Neural cell (in vitro differentiated cells): ENCODE data around the gene COQ4. TPM values are rescaled to one million over a fixed set of nuclear protein-coding genes. Genes with fewer than 3 reads are reported as not detected.

Experiments
- H2AFZ ChIP-seq: fragments of 200-600, 300-800 bp; sonication (generic), shearing (Covaris generic); 2 replicates; pipeline ENCODE4 v1.6.0; 2014; ENCODE audit warnings: low read depth, mild to moderate bottlenecking, antibody characterized with exemption, low read length, moderate library complexity
- H3F3A ChIP-seq: fragments of 200-600 bp; shearing (Covaris generic); 2 replicates; pipeline ENCODE4 v1.6.1; 2016; ENCODE audit warnings: mild to moderate bottlenecking, moderate library complexity, mixed read lengths, antibody characterized with exemption, low read length; ENCODE audit not compliant: insufficient read depth, poor library complexity, severe bottlenecking
- H3K27ac ChIP-seq: fragments of 200-600, 300-800 bp; sonication (generic), shearing (Covaris generic); 2 replicates; pipeline ENCODE4 v1.5.1; 2014; ENCODE audit warnings: mild to moderate bottlenecking, low read length, moderate library complexity
- H3K27me3 ChIP-seq: fragments of 300-800, 200-600 bp; sonication (generic), shearing (Covaris generic); 2 replicates; pipeline ENCODE4 v1.6.0; 2014; ENCODE audit warnings: mild to moderate bottlenecking, low read depth, low read length, moderate library complexity; ENCODE audit not compliant: insufficient read depth
- H3K36me3 ChIP-seq: fragments of 300-800, 200-600 bp; sonication (generic), shearing (Covaris generic); 2 replicates; pipeline ENCODE4 v1.5.1; 2014; ENCODE audit warnings: mild to moderate bottlenecking, antibody characterized with exemption, low read length, moderate library complexity; ENCODE audit not compliant: insufficient read depth
- H3K4me2 ChIP-seq: fragments of 300-800, 200-600 bp; sonication (generic), shearing (Covaris generic); 2 replicates; pipeline ENCODE4 v1.6.0; 2014; ENCODE audit warnings: mild to moderate bottlenecking, low read length
- H3K4me3 ChIP-seq: fragments of 300-800, 200-600 bp; sonication (generic), shearing (Covaris generic); 2 replicates; pipeline ENCODE4 v1.5.1; 2014; ENCODE audit warnings: mild to moderate bottlenecking, low read length, moderate library complexity
- H3K79me2 ChIP-seq: fragments of 200-600 bp; shearing (Covaris generic); replicated peaks from 2 replicates; pipeline ENCODE4 v1.6.0; 2014; ENCODE audit warnings: mild to moderate bottlenecking, low read length, moderate library complexity; ENCODE audit not compliant: insufficient read depth
- H3K9ac ChIP-seq: fragments of 300-800, 200-600 bp; sonication (generic), shearing (Covaris generic); 2 replicates; pipeline ENCODE4 v1.6.1; 2016; ENCODE audit warnings: mild to moderate bottlenecking, low read length, mixed read lengths
- H3K9me2 ChIP-seq: fragments of 200-600 bp; shearing (Covaris generic); 2 replicates; pipeline ENCODE4 v1.6.1; 2016; ENCODE audit warnings: mild to moderate bottlenecking, low read length, mixed read lengths; ENCODE audit not compliant: insufficient read depth
- H3K9me3 ChIP-seq: fragments of 200-600, 300-800 bp; sonication (generic), shearing (Covaris generic); 2 replicates; pipeline ENCODE4 v1.6.1; 2016; ENCODE audit warnings: mild to moderate bottlenecking, mixed run types, low read length, moderate library complexity, mixed read lengths
- H4K20me1 ChIP-seq: fragments of 200-600 bp; shearing (Covaris generic); 2 replicates; pipeline ENCODE4 v1.6.1; 2016; ENCODE audit warnings: mild to moderate bottlenecking, mixed run types; ENCODE audit not compliant: insufficient read depth
- EP300 ChIP-seq: fragments of 450-650 bp; conservative IDR thresholded peaks from 2 replicates; pipeline ENCODE4 v1.6.1; 2014; ENCODE audit warnings: antibody characterized with exemption, mild to moderate bottlenecking, moderate library complexity; ENCODE audit not compliant: poor library complexity, severe bottlenecking
- MXI1 ChIP-seq: fragments of 450-650 bp; conservative IDR thresholded peaks from 2 replicates; pipeline ENCODE4 v1.6.1; 2014; ENCODE audit warnings: antibody characterized with exemption, mild to moderate bottlenecking; ENCODE audit not compliant: poor library complexity, severe bottlenecking
- POLR2AphosphoS5 ChIP-seq: IDR thresholded peaks from 2 replicates; pipeline ENCODE4 v1.6.1; 2012
- RAD21 ChIP-seq: fragments of 450-650 bp; conservative IDR thresholded peaks from 2 replicates; pipeline ENCODE4 v1.6.1; 2014; ENCODE audit warnings: antibody characterized with exemption, mild to moderate bottlenecking, moderate library complexity
- SMC3 ChIP-seq: fragments of 450-650 bp; conservative IDR thresholded peaks from 2 replicates; pipeline ENCODE4 v1.6.1; 2014; ENCODE audit warnings: antibody characterized with exemption, mild to moderate bottlenecking, moderate library complexity; ENCODE audit not compliant: poor library complexity
- polyA plus RNA-seq: library from polyadenylated mRNA; depleted of rRNA; stranded (reverse); fragments of >200 nt; gene quantifications from 2 replicates; pipeline ENCODE4 v1.2.3, GENCODE V29; 2014
- TF ChIP-seq, protein P1 (sequence below): fragments of 450-650 bp; IDR thresholded peaks from 2 replicates; pipeline ENCODE4 v1.5.1; 2014; ENCODE audit warnings: antibody characterized with exemption, mild to moderate bottlenecking, moderate library complexity; ENCODE audit not compliant: poor library complexity, severe bottlenecking
- TF ChIP-seq, protein P2 (sequence below): IDR thresholded peaks from 2 replicates; pipeline ENCODE4 v1.6.1; 2012; ENCODE audit warnings: borderline replicate concordance

COQ4 gene
- polyA plus RNA-seq, 1 donor from 2014 or later = 108 TPM

GRCh38 chr9:128340691-128341434 is 18.2 kb downstream of the COQ4 start:
- Histone ChIP-seq H3K27me3 (no peaks in the 10 kb centered on the region), H3K79me2 (no peaks in the 10 kb centered on the region), H3K9me3 (no peaks in the 10 kb centered on the region), H3K9ac (peak overlapping the region; percentile 67), H3K36me3 (no peaks in the 10 kb centered on the region), H3K4me3 (peak overlapping the region; percentile 94), H3K9me2 (no peaks in the 10 kb centered on the region), H2AFZ (peak overlapping the region; percentile 27), H4K20me1 (no peaks in the 10 kb centered on the region), H3F3A (no peaks in the 10 kb centered on the region), H3K27ac (peak overlapping the region; percentile 8), H3K4me2 (peak overlapping the region; percentile 84)
- TF ChIP-seq MXI1 (peak; percentile 54), RAD21 (no peak), EP300 (no peak), POLR2AphosphoS5 (no peak), SMC3 (no peak)

- peak overlapping the region; percentile 84 for H3K4me2 ChIP-seq
- no peaks in the 10 kb centered on the region for H4K20me1 ChIP-seq
- no peaks in the 10 kb centered on the region for H3K9me3 ChIP-seq
- no peak overlapping the region for H3K27ac ChIP-seq
- peak overlapping the region; percentile 67 for H3K9ac ChIP-seq
- no peaks in the 10 kb centered on the region for H3K36me3 ChIP-seq
- no peaks in the 10 kb centered on the region for H3K9me2 ChIP-seq
- TF ChIP-seq, protein P1, sequence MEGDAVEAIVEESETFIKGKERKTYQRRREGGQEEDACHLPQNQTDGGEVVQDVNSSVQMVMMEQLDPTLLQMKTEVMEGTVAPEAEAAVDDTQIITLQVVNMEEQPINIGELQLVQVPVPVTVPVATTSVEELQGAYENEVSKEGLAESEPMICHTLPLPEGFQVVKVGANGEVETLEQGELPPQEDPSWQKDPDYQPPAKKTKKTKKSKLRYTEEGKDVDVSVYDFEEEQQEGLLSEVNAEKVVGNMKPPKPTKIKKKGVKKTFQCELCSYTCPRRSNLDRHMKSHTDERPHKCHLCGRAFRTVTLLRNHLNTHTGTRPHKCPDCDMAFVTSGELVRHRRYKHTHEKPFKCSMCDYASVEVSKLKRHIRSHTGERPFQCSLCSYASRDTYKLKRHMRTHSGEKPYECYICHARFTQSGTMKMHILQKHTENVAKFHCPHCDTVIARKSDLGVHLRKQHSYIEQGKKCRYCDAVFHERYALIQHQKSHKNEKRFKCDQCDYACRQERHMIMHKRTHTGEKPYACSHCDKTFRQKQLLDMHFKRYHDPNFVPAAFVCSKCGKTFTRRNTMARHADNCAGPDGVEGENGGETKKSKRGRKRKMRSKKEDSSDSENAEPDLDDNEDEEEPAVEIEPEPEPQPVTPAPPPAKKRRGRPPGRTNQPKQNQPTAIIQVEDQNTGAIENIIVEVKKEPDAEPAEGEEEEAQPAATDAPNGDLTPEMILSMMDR = peak; percentile 70
- no peak for TF ChIP-seq POLR2AphosphoS5
- peak; percentile 34 for TF ChIP-seq SMC3
- peak; percentile 45 for TF ChIP-seq RAD21
- TF ChIP-seq, protein P2, sequence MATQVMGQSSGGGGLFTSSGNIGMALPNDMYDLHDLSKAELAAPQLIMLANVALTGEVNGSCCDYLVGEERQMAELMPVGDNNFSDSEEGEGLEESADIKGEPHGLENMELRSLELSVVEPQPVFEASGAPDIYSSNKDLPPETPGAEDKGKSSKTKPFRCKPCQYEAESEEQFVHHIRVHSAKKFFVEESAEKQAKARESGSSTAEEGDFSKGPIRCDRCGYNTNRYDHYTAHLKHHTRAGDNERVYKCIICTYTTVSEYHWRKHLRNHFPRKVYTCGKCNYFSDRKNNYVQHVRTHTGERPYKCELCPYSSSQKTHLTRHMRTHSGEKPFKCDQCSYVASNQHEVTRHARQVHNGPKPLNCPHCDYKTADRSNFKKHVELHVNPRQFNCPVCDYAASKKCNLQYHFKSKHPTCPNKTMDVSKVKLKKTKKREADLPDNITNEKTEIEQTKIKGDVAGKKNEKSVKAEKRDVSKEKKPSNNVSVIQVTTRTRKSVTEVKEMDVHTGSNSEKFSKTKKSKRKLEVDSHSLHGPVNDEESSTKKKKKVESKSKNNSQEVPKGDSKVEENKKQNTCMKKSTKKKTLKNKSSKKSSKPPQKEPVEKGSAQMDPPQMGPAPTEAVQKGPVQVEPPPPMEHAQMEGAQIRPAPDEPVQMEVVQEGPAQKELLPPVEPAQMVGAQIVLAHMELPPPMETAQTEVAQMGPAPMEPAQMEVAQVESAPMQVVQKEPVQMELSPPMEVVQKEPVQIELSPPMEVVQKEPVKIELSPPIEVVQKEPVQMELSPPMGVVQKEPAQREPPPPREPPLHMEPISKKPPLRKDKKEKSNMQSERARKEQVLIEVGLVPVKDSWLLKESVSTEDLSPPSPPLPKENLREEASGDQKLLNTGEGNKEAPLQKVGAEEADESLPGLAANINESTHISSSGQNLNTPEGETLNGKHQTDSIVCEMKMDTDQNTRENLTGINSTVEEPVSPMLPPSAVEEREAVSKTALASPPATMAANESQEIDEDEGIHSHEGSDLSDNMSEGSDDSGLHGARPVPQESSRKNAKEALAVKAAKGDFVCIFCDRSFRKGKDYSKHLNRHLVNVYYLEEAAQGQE = no peak
- H3K79me2 ChIP-seq = no peaks in the 10 kb centered on the region
- H2AFZ ChIP-seq = no peak overlapping the region
- peak overlapping the region; percentile 94 for H3K4me3 ChIP-seq
- H3K27me3 ChIP-seq = no peaks in the 10 kb centered on the region
- no peaks in the 10 kb centered on the region for H3F3A ChIP-seq
These were observed 18.8 kb downstream of the COQ4 start for GRCh38 chr9:128341435-128341849.
